ENCODE data around the gene KCNIP2. TPM values are rescaled to one million over a fixed set of nuclear protein-coding genes. Genes with fewer than 3 reads are reported as not detected.

The KCNIP2 gene
- total RNA-seq, 1 experiment from 2014 or later, result 3.0 TPM

DNA sequence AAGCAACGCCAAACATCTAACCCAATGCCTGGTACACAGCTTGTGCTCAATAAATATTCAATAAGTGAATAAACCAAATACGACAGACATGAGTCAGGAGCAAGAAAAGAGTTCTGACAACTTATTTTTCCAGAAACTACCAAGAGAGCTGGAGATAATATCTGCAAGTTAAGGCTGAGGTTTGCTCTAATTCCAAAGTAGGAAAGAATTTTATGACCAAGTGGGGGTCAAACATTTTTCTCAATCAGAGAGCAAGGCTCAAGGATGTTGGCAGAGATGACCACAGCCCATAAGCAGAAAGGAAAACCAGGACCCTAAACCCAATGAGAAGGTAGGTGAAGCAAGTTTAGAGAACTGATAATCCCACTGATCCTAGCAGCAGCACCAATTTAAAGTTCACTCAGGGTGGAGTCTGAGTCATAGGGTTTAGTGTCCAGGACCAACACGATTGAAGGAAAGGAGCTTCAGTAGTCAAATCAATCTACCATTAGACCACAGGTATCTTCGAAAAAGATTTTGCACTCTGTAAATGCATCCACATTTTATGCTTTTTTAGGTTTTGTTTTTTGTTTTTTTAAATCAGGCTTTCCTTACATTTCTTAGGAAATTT lies 49.3 kb upstream of the KCNIP2 start:
- no peak overlapping the region for H4K5ac ChIP-seq (ENCODE audit: insufficient read length, low read depth, low read length)
- H3K23ac ChIP-seq (ENCODE audit: insufficient read length, low read depth, low read length), result no peak overlapping the region
- H3K4ac ChIP-seq (ENCODE audit: low read depth, low read length), result no peak overlapping the region
- H3K79me2 ChIP-seq (ENCODE audit: insufficient read depth, low read length), result no peaks in the 10 kb centered on the region
- H3K18ac ChIP-seq (ENCODE audit: insufficient read length, low read depth, low read length), result no peak overlapping the region
- Mint-ChIP-seq H3K9me3 (no peaks in the 10 kb centered on the region), H3K27me3 (ENCODE audit: low read depth) (no peaks in the 10 kb centered on the region), H3K27ac (no peak overlapping the region), H3K4me3 (no peak overlapping the region), H3K4me1 (peaks cover 2 to 5% of the 10 kb centered on the region in 2 experiments; a peak in 1 of 4 replicates), H3K36me3 (ENCODE audit: insufficient read depth in 1 of 3, low read depth in 3 of 3) (no peaks in the 10 kb centered on the region)
- no peaks in the 10 kb centered on the region for H3K23me2 ChIP-seq (ENCODE audit: insufficient read length, low read depth, low read length, poor library complexity, severe bottlenecking)
- no peak overlapping the region for H2AK5ac ChIP-seq (ENCODE audit: insufficient read length, low read length)
- H3K56ac ChIP-seq (ENCODE audit: insufficient read length, low read depth, low read length), result no peak overlapping the region
- H3K4me1 ChIP-seq (ENCODE audit: insufficient read depth, low read length), result no peaks in the 10 kb centered on the region
- no peak overlapping the region for H4K8ac ChIP-seq (replicated peaks; ENCODE audit: insufficient read length, low read depth, low read length)
- TF ChIP-seq, protein P1, sequence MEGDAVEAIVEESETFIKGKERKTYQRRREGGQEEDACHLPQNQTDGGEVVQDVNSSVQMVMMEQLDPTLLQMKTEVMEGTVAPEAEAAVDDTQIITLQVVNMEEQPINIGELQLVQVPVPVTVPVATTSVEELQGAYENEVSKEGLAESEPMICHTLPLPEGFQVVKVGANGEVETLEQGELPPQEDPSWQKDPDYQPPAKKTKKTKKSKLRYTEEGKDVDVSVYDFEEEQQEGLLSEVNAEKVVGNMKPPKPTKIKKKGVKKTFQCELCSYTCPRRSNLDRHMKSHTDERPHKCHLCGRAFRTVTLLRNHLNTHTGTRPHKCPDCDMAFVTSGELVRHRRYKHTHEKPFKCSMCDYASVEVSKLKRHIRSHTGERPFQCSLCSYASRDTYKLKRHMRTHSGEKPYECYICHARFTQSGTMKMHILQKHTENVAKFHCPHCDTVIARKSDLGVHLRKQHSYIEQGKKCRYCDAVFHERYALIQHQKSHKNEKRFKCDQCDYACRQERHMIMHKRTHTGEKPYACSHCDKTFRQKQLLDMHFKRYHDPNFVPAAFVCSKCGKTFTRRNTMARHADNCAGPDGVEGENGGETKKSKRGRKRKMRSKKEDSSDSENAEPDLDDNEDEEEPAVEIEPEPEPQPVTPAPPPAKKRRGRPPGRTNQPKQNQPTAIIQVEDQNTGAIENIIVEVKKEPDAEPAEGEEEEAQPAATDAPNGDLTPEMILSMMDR (conservative IDR thresholded peaks at IDR 0.05), result no peak
- H3K79me1 ChIP-seq (ENCODE audit: insufficient read depth, low read depth, low read length, poor library complexity, severe bottlenecking), result no peaks in the 10 kb centered on the region
- no CpG with 5 or more reads among the region's 4 CpGs for WGBS (ENCODE audit: extremely low coverage, insufficient read length, low lambda C conversion rate)
- H4K20me1 ChIP-seq (ENCODE audit: control insufficient read depth, insufficient read depth, insufficient read length), result no peaks in the 10 kb centered on the region
- no peak overlapping the region for H2BK12ac ChIP-seq (ENCODE audit: insufficient read length, low read depth, low read length)
- H3K27ac ChIP-seq (ENCODE audit: insufficient read length, low read depth, low read length), result no peak overlapping the region
- H3K27me3 ChIP-seq (ENCODE audit: insufficient read depth, low read length), result no peaks in the 10 kb centered on the region
- H2BK15ac ChIP-seq (ENCODE audit: low read depth, low read length), result no peak overlapping the region
- no peak overlapping the region for H3T11ph ChIP-seq (ENCODE audit: low read length)
- no peak overlapping the region for H2BK120ac ChIP-seq (ENCODE audit: low read depth, low read length, poor library complexity, severe bottlenecking)
- H3K9ac ChIP-seq (ENCODE audit: extremely low read depth, insufficient read length, low read length), result no peak overlapping the region
- no peak overlapping the region for H3K4me2 ChIP-seq (ENCODE audit: insufficient read depth, insufficient read length, low read length)
- DNase-seq, result no peak
- no peak overlapping the region for H2BK5ac ChIP-seq (ENCODE audit: insufficient read length, low read length)
- H2BK20ac ChIP-seq (ENCODE audit: low read depth, low read length, poor library complexity, severe bottlenecking), result no peak overlapping the region
- H3K9me3 ChIP-seq (ENCODE audit: control insufficient read depth, low read depth, low read length), result no peaks in the 10 kb centered on the region
- H4K91ac ChIP-seq (ENCODE audit: insufficient read length, low read depth, low read length), result no peak overlapping the region
- H3K14ac ChIP-seq (ENCODE audit: insufficient read depth, low read length), result no peak overlapping the region
- H2AFZ ChIP-seq (ENCODE audit: low read length), result no peak overlapping the region

Data from H9 (cell line).